HepG2 (cell line): ENCODE data around the gene SLC13A3. TPM values are rescaled to one million over a fixed set of nuclear protein-coding genes. Genes with fewer than 3 reads are reported as not detected.

ENCODE experiments used
- CENPT ChIP-seq: sonication (generic); formaldehyde crosslinking; IDR thresholded peaks from 2 replicates; pipeline ENCODE4 v1.8.0; 2022; ENCODE audit warnings: low read depth, mild to moderate bottlenecking, moderate library complexity, missing genetic modification reagents
- FOXJ3 ChIP-seq: sonication (generic); formaldehyde crosslinking; IDR thresholded peaks from 2 replicates; pipeline ENCODE4 v1.4.0; 2020; ENCODE audit warnings: missing genetic modification reagents, mild to moderate bottlenecking, borderline replicate concordance
- GLMP ChIP-seq: sonication (generic); formaldehyde crosslinking; IDR thresholded peaks from 2 replicates; pipeline ENCODE4 v1.9.0; 2021; ENCODE audit warnings: missing genetic modification reagents, mild to moderate bottlenecking, borderline replicate concordance
- GMEB2 ChIP-seq: IDR thresholded peaks from 2 replicates; pipeline ENCODE4 v1.6.1; 2016; ENCODE audit warnings: missing biosample characterization, missing genetic modification reagents, low read depth
- GTF2F1 ChIP-seq: fragments of 150-350 bp; IDR thresholded peaks from 2 replicates; pipeline ENCODE4 v1.6.1; 2014; ENCODE audit warnings: low read length
- GTF3A ChIP-seq: sonication (generic); formaldehyde crosslinking; conservative IDR thresholded peaks from 2 replicates; pipeline ENCODE4 v1.4.0; 2020; ENCODE audit warnings: mild to moderate bottlenecking, missing genetic modification reagents
- HOXD1 ChIP-seq: sonication (generic); formaldehyde crosslinking; IDR thresholded peaks from 2 replicates; pipeline ENCODE4 v1.5.0; 2020; ENCODE audit warnings: missing genetic modification reagents
- KDM5A ChIP-seq: fragments of 200-600 bp; sonication (generic); IDR thresholded peaks from 2 replicates; pipeline ENCODE4 v1.7.0; 2018; ENCODE audit warnings: antibody characterized with exemption, mild to moderate bottlenecking, low read length, borderline replicate concordance
- KDM5B ChIP-seq: sonication (generic); formaldehyde crosslinking; IDR thresholded peaks from 2 replicates; pipeline ENCODE4 v1.4.0; 2020; ENCODE audit warnings: missing genetic modification reagents, mild to moderate bottlenecking, borderline replicate concordance
- KLF16 ChIP-seq, 2 experiments: sonication (generic) in 1 of 2; formaldehyde crosslinking in 1 of 2; IDR thresholded peaks; 2 replicates each; pipeline versions ENCODE4 v1.6.1 to v1.8.0; 2016 to 2023; ENCODE audit warnings: missing genetic modification reagents in 2 of 2, missing compliant biosample characterization in 1 of 2
- KLF6 ChIP-seq: IDR thresholded peaks from 2 replicates; pipeline ENCODE4 v1.8.0; 2016; ENCODE audit warnings: missing biosample characterization, missing genetic modification reagents
- MAX ChIP-seq: IDR thresholded peaks from 2 replicates; pipeline ENCODE4 v1.6.1; 2012; ENCODE audit warnings: inconsistent platforms
- NFYB ChIP-seq: sonication (generic); formaldehyde crosslinking; IDR thresholded peaks from 2 replicates; pipeline ENCODE4 v1.4.0; 2020; ENCODE audit warnings: missing genetic modification reagents
- PRPF4 ChIP-seq: fragments of 200-400 bp; formaldehyde crosslinking; IDR thresholded peaks from 2 replicates; pipeline ENCODE4 v1.6.1; 2016; ENCODE audit warnings: low read length, low read depth; ENCODE audit not compliant: poor library complexity, severe bottlenecking
- RCOR2 ChIP-seq: IDR thresholded peaks from 2 replicates; pipeline ENCODE4 v1.6.1; 2016; ENCODE audit warnings: missing biosample characterization, missing genetic modification reagents
- SATB2 ChIP-seq: sonication (generic); formaldehyde crosslinking; IDR thresholded peaks from 2 replicates; pipeline ENCODE4 v1.5.0; 2020; ENCODE audit warnings: missing genetic modification reagents
- TEAD3 ChIP-seq: optimal IDR thresholded peaks from 2 replicates; pipeline ENCODE3; 2016; ENCODE audit warnings: borderline replicate concordance
- YEATS4 ChIP-seq: sonication (generic); formaldehyde crosslinking; IDR thresholded peaks from 2 replicates; pipeline ENCODE4 v1.4.0; 2020; ENCODE audit warnings: missing genetic modification reagents, borderline replicate concordance
- ZBTB37 ChIP-seq: sonication (generic); formaldehyde crosslinking; IDR thresholded peaks from 2 replicates; pipeline ENCODE4 v1.4.0; 2020; ENCODE audit warnings: mild to moderate bottlenecking, missing genetic modification reagents
- ZNF10 ChIP-seq: sonication (generic); formaldehyde crosslinking; IDR thresholded peaks from 2 replicates; pipeline ENCODE4 v1.4.0; 2020; ENCODE audit warnings: mild to moderate bottlenecking, low read depth, missing genetic modification reagents, borderline replicate concordance
- ZNF24 ChIP-seq: fragments of 450-650 bp; IDR thresholded peaks from 2 replicates; pipeline ENCODE4 v1.6.1; 2017; ENCODE audit warnings: antibody characterized with exemption, mild to moderate bottlenecking
- ZNF432 ChIP-seq: sonication (generic); formaldehyde crosslinking; IDR thresholded peaks from 2 replicates; pipeline ENCODE4 v1.5.0; 2020; ENCODE audit warnings: missing genetic modification reagents, mild to moderate bottlenecking, borderline replicate concordance
- ZNF530 ChIP-seq: sonication (generic); formaldehyde crosslinking; IDR thresholded peaks from 2 replicates; pipeline ENCODE4 v1.5.0; 2020; ENCODE audit warnings: low read depth, mild to moderate bottlenecking, missing genetic modification reagents
- ZNF556 ChIP-seq: sonication (generic); formaldehyde crosslinking; IDR thresholded peaks from 2 replicates; pipeline ENCODE4 v1.4.0; 2020; ENCODE audit warnings: mild to moderate bottlenecking, missing genetic modification reagents, borderline replicate concordance
- ZNF562 ChIP-seq: sonication (generic); formaldehyde crosslinking; IDR thresholded peaks from 2 replicates; pipeline ENCODE4 v1.8.0; 2022; ENCODE audit warnings: missing genetic modification reagents, borderline replicate concordance
- ZNF572 ChIP-seq: sonication (generic); formaldehyde crosslinking; IDR thresholded peaks from 2 replicates; pipeline ENCODE4 v1.5.1; 2020; ENCODE audit warnings: mild to moderate bottlenecking, missing genetic modification reagents
- ZNF7 ChIP-seq: IDR thresholded peaks from 2 replicates; pipeline ENCODE4 v1.6.1; 2016; ENCODE audit warnings: missing biosample characterization, missing genetic modification reagents
- ZSCAN30 ChIP-seq: sonication (generic); formaldehyde crosslinking; IDR thresholded peaks from 2 replicates; pipeline ENCODE4 v1.5.0; 2020; ENCODE audit warnings: mild to moderate bottlenecking, missing genetic modification reagents
- polyA plus RNA-seq, 8 experiments: library from polyadenylated mRNA; depleted of rRNA in 3 of 8; stranded (reverse) in 7 of 8; unstranded in 1 of 8; fragments of >200 nt; fragmentation: Illumina TruSeq in 4 of 8; extraction: Trizol in 4 of 8; gene quantifications; 2 replicates each; pipeline versions ENCODE4 v1.2.1 to v1.2.3, GENCODE V29; 2011 to 2016; ENCODE audit warnings: low read depth in 4 of 8, missing spikeins in 1 of 8, mixed read lengths in 1 of 8; ENCODE audit not compliant: insufficient read depth in 1 of 8
- total RNA-seq, 5 experiments: library from RNA; depleted of rRNA; stranded (reverse); fragments of >200 nt; fragmentation: Illumina TruSeq; extraction: Trizol; gene quantifications; 2 replicates each; pipeline ENCODE4 v1.2.3, GENCODE V29; 2016; ENCODE audit warnings: low read depth in 1 of 5

SLC13A3 gene
- total and polyA plus RNA-seq, 2 of the 13 experiments (the other 11 are each of a cell fraction or from before 2014, with no cell fraction given) = 66.5 to 76.0 TPM

GRCh38 chr20:46607191-46607848 is 43.9 kb downstream of the SLC13A3 start (continued):
- TF ChIP-seq NFYB (CRISPR knock-in tag) (no peak), ZNF7 (0 out of 2 replicates have a peak, but pooled peaks have one; percentile 7), ZNF432 (CRISPR knock-in tag) (no peak), CENPT (CRISPR knock-in tag) (no peak), YEATS4 (CRISPR knock-in tag) (no peak), GTF3A (peak; percentile 16; the same call in 1 of the 2 replicates), ZNF562 (no peak), GMEB2 (no peak), ZBTB37 (no peak), TEAD3 (CRISPR knock-in tag) (peak; percentile 83), ZNF556 (CRISPR knock-in tag) (peak; percentile 19; the same call in 1 of the 2 replicates), MAX (peak; percentile 71; the same call in 1 of the 2 replicates), ZNF24 (no peak), GLMP (CRISPR knock-in tag) (no peak), PRPF4 (peak; percentile 19), HOXD1 (CRISPR knock-in tag) (peak; percentile 73; the same call in 1 of the 2 replicates), SATB2 (CRISPR knock-in tag) (no peak), RCOR2 (CRISPR knock-in tag) (peak; percentile 96), KLF6 (no peak), ZNF572 (CRISPR knock-in tag) (no peak), KLF16 (CRISPR knock-in tag; IDR thresholded peaks at IDR 0.05) (peak; percentile 28 to 89; a peak in 2 of 4 replicates), KDM5B (no peak), ZSCAN30 (no peak), GTF2F1 (no peak), ZNF530 (CRISPR knock-in tag) (no peak), FOXJ3 (CRISPR knock-in tag) (no peak), ZNF10 (CRISPR knock-in tag) (no peak), KDM5A (no peak; the same call in 1 of the 2 replicates)
